Measurements from ENCODE around the gene WNT5A.

- TF ChIP-seq CTCF (IDR thresholded peaks at IDR 0.05) (no peak), POLR2A (IDR thresholded peaks at IDR 0.05) (no peak)
These were observed 25.2 kb downstream of the WNT5A start for GRCh38 chr3:55461896-55462295.

Measured in body of pancreas (tissue), 4 donors.